ENCODE measurements around the gene VAV2. TPM values are rescaled to one million over a fixed set of nuclear protein-coding genes. Genes with fewer than 3 reads are reported as not detected.

The VAV2 gene
- polyA plus RNA-seq, 1 of the 3 experiments (the other 2 are of a cell fraction) = 14.9 TPM

GRCh38 chr9:133996531-133997520 is 4.7 kb upstream of the VAV2 start:
- no peak for DNase-seq
- no peaks in the 10 kb centered on the region for H3K9me3 ChIP-seq
- H3K9me2 ChIP-seq = no peaks in the 10 kb centered on the region
- CTCF ChIA-PET = interaction anchor here (1.1 to 7.3 kb wide), 6 partner anchors 11 to 254 kb away, joined by 3 to 236 read pairs (median 38); no protein-coding TSS in a partner anchor
- H3K4me1 ChIP-seq (ENCODE audit: control insufficient read depth in 1 of 2, insufficient read depth in 2 of 2, low read depth in 1 of 2, low read length in 1 of 2) = peaks cover 6 to 19% of the 10 kb centered on the region in 2 experiments; a peak in 3 of 4 replicates
- no peak overlapping the region for H3K9ac ChIP-seq
- H3K36me3 ChIP-seq (replicated peaks in 1 of 2; ENCODE audit: control insufficient read depth in 1 of 2, insufficient read depth in 2 of 2, low read length in 1 of 2) = no peaks in the 10 kb centered on the region
- H3K27me3 ChIP-seq (ENCODE audit: insufficient read depth) = no peaks in the 10 kb centered on the region
- 0 out of 2 replicates have a peak, but pooled peaks cover 5% of the 10 kb centered on the region for H4K20me1 ChIP-seq (ENCODE audit: insufficient read depth)
- POLR2A ChIA-PET = no interaction called here
- TF ChIP-seq RFX5 (IDR thresholded peaks at IDR 0.05; ENCODE audit: low read length) (no peak), NRF1 (IDR thresholded peaks at IDR 0.05; ENCODE audit: low read depth, low read length) (no peak), PBX3 (IDR thresholded peaks at IDR 0.05) (no peak), FOXM1 (IDR thresholded peaks at IDR 0.05; ENCODE audit: low read depth) (no peak), EP300 (IDR thresholded peaks at IDR 0.05; ENCODE audit: borderline replicate concordance in 1 of 2, low read depth in 1 of 2, low read length in 1 of 2) (no peak), RAD21 (IDR thresholded peaks at IDR 0.05; ENCODE audit: low read length) (no peak), GATA2 (CRISPR knock-in tag; IDR thresholded peaks at IDR 0.05) (no peak), NFIC (IDR thresholded peaks at IDR 0.05; ENCODE audit: borderline replicate concordance) (no peak), SIN3A (IDR thresholded peaks at IDR 0.05; ENCODE audit: borderline replicate concordance, low read depth, low read length) (no peak), MEF2A (IDR thresholded peaks at IDR 0.05; ENCODE audit: borderline replicate concordance, low read depth) (no peak)
- TF ChIP-seq, protein P1, sequence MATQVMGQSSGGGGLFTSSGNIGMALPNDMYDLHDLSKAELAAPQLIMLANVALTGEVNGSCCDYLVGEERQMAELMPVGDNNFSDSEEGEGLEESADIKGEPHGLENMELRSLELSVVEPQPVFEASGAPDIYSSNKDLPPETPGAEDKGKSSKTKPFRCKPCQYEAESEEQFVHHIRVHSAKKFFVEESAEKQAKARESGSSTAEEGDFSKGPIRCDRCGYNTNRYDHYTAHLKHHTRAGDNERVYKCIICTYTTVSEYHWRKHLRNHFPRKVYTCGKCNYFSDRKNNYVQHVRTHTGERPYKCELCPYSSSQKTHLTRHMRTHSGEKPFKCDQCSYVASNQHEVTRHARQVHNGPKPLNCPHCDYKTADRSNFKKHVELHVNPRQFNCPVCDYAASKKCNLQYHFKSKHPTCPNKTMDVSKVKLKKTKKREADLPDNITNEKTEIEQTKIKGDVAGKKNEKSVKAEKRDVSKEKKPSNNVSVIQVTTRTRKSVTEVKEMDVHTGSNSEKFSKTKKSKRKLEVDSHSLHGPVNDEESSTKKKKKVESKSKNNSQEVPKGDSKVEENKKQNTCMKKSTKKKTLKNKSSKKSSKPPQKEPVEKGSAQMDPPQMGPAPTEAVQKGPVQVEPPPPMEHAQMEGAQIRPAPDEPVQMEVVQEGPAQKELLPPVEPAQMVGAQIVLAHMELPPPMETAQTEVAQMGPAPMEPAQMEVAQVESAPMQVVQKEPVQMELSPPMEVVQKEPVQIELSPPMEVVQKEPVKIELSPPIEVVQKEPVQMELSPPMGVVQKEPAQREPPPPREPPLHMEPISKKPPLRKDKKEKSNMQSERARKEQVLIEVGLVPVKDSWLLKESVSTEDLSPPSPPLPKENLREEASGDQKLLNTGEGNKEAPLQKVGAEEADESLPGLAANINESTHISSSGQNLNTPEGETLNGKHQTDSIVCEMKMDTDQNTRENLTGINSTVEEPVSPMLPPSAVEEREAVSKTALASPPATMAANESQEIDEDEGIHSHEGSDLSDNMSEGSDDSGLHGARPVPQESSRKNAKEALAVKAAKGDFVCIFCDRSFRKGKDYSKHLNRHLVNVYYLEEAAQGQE (IDR thresholded peaks at IDR 0.05; ENCODE audit: low read depth, low read length) = no peak
- WGBS (ENCODE audit: low lambda C conversion rate) = 72% methylated on average over 21 of the region's 24 CpGs
- no peak overlapping the region for H3K4me2 ChIP-seq
- H2AFZ ChIP-seq (ENCODE audit: low read depth) = no peak overlapping the region
- no peak overlapping the region for H3K4me3 ChIP-seq (ENCODE audit: low read depth in 2 of 2, low read length in 1 of 2)
- H3K27ac ChIP-seq (ENCODE audit: low read depth in 2 of 2, low read length in 1 of 2) = no peak overlapping the region
- no peaks in the 10 kb centered on the region for H3F3A ChIP-seq (replicated peaks; ENCODE audit: insufficient read depth)
- H3K79me2 ChIP-seq (ENCODE audit: insufficient read depth) = peaks cover 13% of the 10 kb centered on the region; the same call in 1 of the 2 replicates

Measured in SK-N-SH (cell line).